ENCODE measurements around the gene CAP2.

The CAP2 gene

GRCh38 chr6:17442196-17442595, 48.8 kb downstream of the CAP2 start:
- no peak overlapping the region for H4K8ac ChIP-seq (ENCODE audit: low read length)
- H3K27ac ChIP-seq (ENCODE audit: low read length, poor library complexity, severe bottlenecking): no peak overlapping the region
- DNase-seq: no peak
- no peak overlapping the region for H3K4me2 ChIP-seq (ENCODE audit: low read length, poor library complexity, severe bottlenecking)
- peaks cover 7% of the 10 kb centered on the region for H3K4me1 ChIP-seq (ENCODE audit: control insufficient read depth, insufficient read depth, low read depth, low read length)
- WGBS: 85% methylated on average over 4 of the region's 4 CpGs
- H2BK12ac ChIP-seq (ENCODE audit: low read length in 2 of 2): no peak overlapping the region
- H2AK5ac ChIP-seq (ENCODE audit: low read length, severe bottlenecking): no peak overlapping the region
- no peaks in the 10 kb centered on the region for H3K27me3 ChIP-seq (ENCODE audit: control insufficient read depth in 1 of 2, insufficient read depth in 1 of 2, low read length in 2 of 2)
- no peak overlapping the region for H2BK15ac ChIP-seq (ENCODE audit: low read depth, poor library complexity, severe bottlenecking)
- H4K91ac ChIP-seq (ENCODE audit: low read length): no peak overlapping the region
- no peak overlapping the region for H3K4ac ChIP-seq (ENCODE audit: low read depth in 1 of 2, low read length in 2 of 2)
- no peak overlapping the region for H3K18ac ChIP-seq (ENCODE audit: low read depth in 1 of 2, low read length in 2 of 2)
- no peak overlapping the region for H3K14ac ChIP-seq (ENCODE audit: low read length in 2 of 2)
- no peak overlapping the region for H2AFZ ChIP-seq (ENCODE audit: low read depth, low read length)
- H3K23ac ChIP-seq (ENCODE audit: low read length in 2 of 2): no peak overlapping the region
- H3K79me1 ChIP-seq (replicated peaks; ENCODE audit: low read length, poor library complexity, severe bottlenecking): peaks cover 18% of the 10 kb centered on the region
- H3K36me3 ChIP-seq (ENCODE audit: control insufficient read depth in 1 of 2, insufficient read depth in 2 of 2, low read depth in 1 of 2, low read length in 2 of 2): peaks cover 0 to under 1% of the 10 kb centered on the region in 2 experiments
- H2BK120ac ChIP-seq (ENCODE audit: low read depth, low read length): no peak overlapping the region
- no peak overlapping the region for H3K4me3 ChIP-seq (ENCODE audit: insufficient read depth in 1 of 2, low read depth in 1 of 2, low read length in 2 of 2)
- H2BK5ac ChIP-seq (ENCODE audit: low read depth, low read length, poor library complexity, severe bottlenecking): no peak overlapping the region
- no peaks in the 10 kb centered on the region for H3K9me3 ChIP-seq (ENCODE audit: control insufficient read depth, low read length)
- H3K9ac ChIP-seq (ENCODE audit: low read length): no peak overlapping the region

GRCh38 chr6:17446713-17447112, 53.3 kb downstream of the CAP2 start:
- DNase-seq: no peak
- Histone ChIP-seq H2AFZ (ENCODE audit: low read depth, low read length) (no peak overlapping the region), H2BK5ac (ENCODE audit: low read depth, low read length, poor library complexity, severe bottlenecking) (no peak overlapping the region), H3K4me2 (ENCODE audit: low read length, poor library complexity, severe bottlenecking) (no peak overlapping the region), H3K18ac (ENCODE audit: low read depth in 1 of 2, low read length in 2 of 2) (no peak overlapping the region), H2BK15ac (ENCODE audit: low read depth, poor library complexity, severe bottlenecking) (no peak overlapping the region), H3K27me3 (ENCODE audit: control insufficient read depth in 1 of 2, insufficient read depth in 1 of 2, low read length in 2 of 2) (no peaks in the 10 kb centered on the region), H2AK5ac (ENCODE audit: low read length, severe bottlenecking) (no peak overlapping the region), H3K36me3 (ENCODE audit: control insufficient read depth in 1 of 2, insufficient read depth in 2 of 2, low read depth in 1 of 2, low read length in 2 of 2) (no peaks in the 10 kb centered on the region), H3K79me1 (replicated peaks; ENCODE audit: low read length, poor library complexity, severe bottlenecking) (peaks cover 10% of the 10 kb centered on the region), H3K23ac (ENCODE audit: low read length in 2 of 2) (no peak overlapping the region), H2BK120ac (ENCODE audit: low read depth, low read length) (no peak overlapping the region), H4K91ac (ENCODE audit: low read length) (no peak overlapping the region), H2BK12ac (ENCODE audit: low read length in 2 of 2) (no peak overlapping the region), H3K9me3 (ENCODE audit: control insufficient read depth, low read length) (no peaks in the 10 kb centered on the region), H3K4ac (ENCODE audit: low read depth in 1 of 2, low read length in 2 of 2) (no peak overlapping the region), H3K4me1 (ENCODE audit: control insufficient read depth, insufficient read depth, low read depth, low read length) (peaks cover 13% of the 10 kb centered on the region), H4K8ac (ENCODE audit: low read length) (no peak overlapping the region), H3K14ac (ENCODE audit: low read length in 2 of 2) (peak overlapping the region in 1 of 2 experiments; percentile 56), H3K4me3 (ENCODE audit: insufficient read depth in 1 of 2, low read depth in 1 of 2, low read length in 2 of 2) (no peak overlapping the region), H3K27ac (ENCODE audit: low read length, poor library complexity, severe bottlenecking) (peak overlapping the region; percentile 12), H3K9ac (ENCODE audit: low read length) (no peak overlapping the region)
- 100% methylated on average over 2 of the region's 2 CpGs for WGBS

DNA sequence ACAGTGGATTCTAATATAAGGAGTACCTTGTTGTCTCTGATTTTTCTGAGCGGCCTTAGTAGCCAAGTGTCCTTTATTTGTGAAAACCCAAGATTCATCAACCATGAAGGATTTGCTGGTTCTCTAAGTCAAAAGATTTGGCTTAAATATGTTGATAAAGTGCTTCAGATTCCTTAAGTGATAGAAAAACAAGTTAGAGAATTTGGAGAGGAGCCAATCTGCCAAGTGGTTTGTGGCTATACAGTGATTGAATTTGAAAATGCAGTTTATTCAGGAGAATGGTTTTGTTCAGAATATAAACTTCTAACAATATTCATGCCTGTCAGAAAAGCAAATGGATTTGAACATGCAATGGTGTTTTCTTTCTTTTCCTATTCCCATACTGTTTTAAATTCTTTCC, 54.8 kb downstream of the CAP2 start:
- Histone ChIP-seq H3K36me3 (ENCODE audit: control insufficient read depth in 1 of 2, insufficient read depth in 2 of 2, low read depth in 1 of 2, low read length in 2 of 2) (no peaks in the 10 kb centered on the region), H2BK120ac (ENCODE audit: low read depth, low read length) (no peak overlapping the region), H4K8ac (ENCODE audit: low read length) (no peak overlapping the region), H3K27me3 (ENCODE audit: control insufficient read depth in 1 of 2, insufficient read depth in 1 of 2, low read length in 2 of 2) (no peaks in the 10 kb centered on the region), H2BK5ac (ENCODE audit: low read depth, low read length, poor library complexity, severe bottlenecking) (no peak overlapping the region), H2BK15ac (ENCODE audit: low read depth, poor library complexity, severe bottlenecking) (no peak overlapping the region), H2AK5ac (ENCODE audit: low read length, severe bottlenecking) (no peak overlapping the region), H2BK12ac (ENCODE audit: low read length in 2 of 2) (no peak overlapping the region), H3K9ac (ENCODE audit: low read length) (no peak overlapping the region), H3K79me1 (replicated peaks; ENCODE audit: low read length, poor library complexity, severe bottlenecking) (peaks cover 16% of the 10 kb centered on the region), H3K4me3 (ENCODE audit: insufficient read depth in 1 of 2, low read depth in 1 of 2, low read length in 2 of 2) (no peak overlapping the region), H3K27ac (ENCODE audit: low read length, poor library complexity, severe bottlenecking) (peak overlapping the region; percentile 34), H3K23ac (ENCODE audit: low read length in 2 of 2) (no peak overlapping the region), H3K9me3 (ENCODE audit: control insufficient read depth, low read length) (no peaks in the 10 kb centered on the region), H3K18ac (ENCODE audit: low read depth in 1 of 2, low read length in 2 of 2) (no peak overlapping the region), H3K4me1 (ENCODE audit: control insufficient read depth, insufficient read depth, low read depth, low read length) (peaks cover 13% of the 10 kb centered on the region), H2AFZ (ENCODE audit: low read depth, low read length) (no peak overlapping the region), H3K4ac (ENCODE audit: low read depth in 1 of 2, low read length in 2 of 2) (no peak overlapping the region), H3K4me2 (ENCODE audit: low read length, poor library complexity, severe bottlenecking) (no peak overlapping the region), H3K14ac (ENCODE audit: low read length in 2 of 2) (no peak overlapping the region), H4K91ac (ENCODE audit: low read length) (no peak overlapping the region)
- peak; percentile 20 for DNase-seq
- WGBS: 100% methylated on average over 1 of the region's 1 CpG

DNA sequence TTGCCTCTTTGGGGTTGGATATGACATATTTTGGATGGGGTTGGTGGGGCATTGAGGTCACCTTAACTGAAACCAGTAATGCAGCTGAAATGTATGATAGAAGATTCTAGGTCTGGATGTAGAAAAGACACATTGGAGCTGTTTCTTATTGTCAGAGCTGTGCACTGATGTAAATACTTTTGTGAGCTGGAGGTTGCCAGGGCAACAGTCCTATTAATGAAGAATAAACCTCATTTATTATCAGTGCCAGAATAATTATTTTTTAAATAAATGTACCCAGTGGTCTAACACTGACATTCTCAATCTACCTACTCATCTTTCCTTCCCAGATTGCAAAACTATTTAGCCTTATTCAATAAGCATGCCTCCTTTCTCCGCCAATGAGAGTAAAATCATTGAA, 57.0 kb downstream of the CAP2 start:
- Histone ChIP-seq H2AFZ (ENCODE audit: low read depth, low read length) (no peak overlapping the region), H2BK15ac (ENCODE audit: low read depth, poor library complexity, severe bottlenecking) (no peak overlapping the region), H3K27me3 (ENCODE audit: control insufficient read depth in 1 of 2, insufficient read depth in 1 of 2, low read length in 2 of 2) (no peaks in the 10 kb centered on the region), H3K9ac (ENCODE audit: low read length) (no peak overlapping the region), H4K91ac (ENCODE audit: low read length) (no peak overlapping the region), H3K18ac (ENCODE audit: low read depth in 1 of 2, low read length in 2 of 2) (no peak overlapping the region), H4K8ac (ENCODE audit: low read length) (no peak overlapping the region), H3K4ac (ENCODE audit: low read depth in 1 of 2, low read length in 2 of 2) (no peak overlapping the region), H3K27ac (ENCODE audit: low read length, poor library complexity, severe bottlenecking) (no peak overlapping the region), H3K9me3 (ENCODE audit: control insufficient read depth, low read length) (no peaks in the 10 kb centered on the region), H3K4me3 (ENCODE audit: insufficient read depth in 1 of 2, low read depth in 1 of 2, low read length in 2 of 2) (no peak overlapping the region), H2BK120ac (ENCODE audit: low read depth, low read length) (no peak overlapping the region), H3K14ac (ENCODE audit: low read length in 2 of 2) (no peak overlapping the region), H2BK5ac (ENCODE audit: low read depth, low read length, poor library complexity, severe bottlenecking) (no peak overlapping the region), H3K79me1 (replicated peaks; ENCODE audit: low read length, poor library complexity, severe bottlenecking) (peaks cover 16% of the 10 kb centered on the region), H3K36me3 (ENCODE audit: control insufficient read depth in 1 of 2, insufficient read depth in 2 of 2, low read depth in 1 of 2, low read length in 2 of 2) (peaks cover 0 to 2% of the 10 kb centered on the region in 2 experiments), H3K4me1 (ENCODE audit: control insufficient read depth, insufficient read depth, low read depth, low read length) (peaks cover 15% of the 10 kb centered on the region), H3K23ac (ENCODE audit: low read length in 2 of 2) (no peak overlapping the region), H2BK12ac (ENCODE audit: low read length in 2 of 2) (no peak overlapping the region), H2AK5ac (ENCODE audit: low read length, severe bottlenecking) (no peak overlapping the region), H3K4me2 (ENCODE audit: low read length, poor library complexity, severe bottlenecking) (no peak overlapping the region)
- no peak for DNase-seq
- WGBS: no CpG with 5 or more reads among the region's 1 CpG
